MM.1S (cell line): ENCODE data around the gene MYO1E.

Experiments
- DNase-seq: peaks from one replicate; pipeline ENCODE4 v3.0.0-alpha.2; 2015
- H2AFZ ChIP-seq: fragments of 300-600 bp; sonication (generic); 2 replicates; pipeline ENCODE4 v1.6.0; 2016; ENCODE audit warnings: antibody characterized with exemption, low read length
- H3F3A ChIP-seq: fragments of 300-600 bp; sonication (generic); 2 replicates; pipeline ENCODE4 v1.6.1; 2016; ENCODE audit warnings: mild to moderate bottlenecking, antibody characterized with exemption, low read length, moderate library complexity, mixed read lengths; ENCODE audit not compliant: insufficient read depth
- H3K27ac ChIP-seq: fragments of 300-600 bp; sonication (generic); 2 replicates; pipeline ENCODE4 v1.5.1; 2016; ENCODE audit warnings: mild to moderate bottlenecking, low read length
- H3K27me3 ChIP-seq: fragments of 300-600 bp; sonication (generic); replicated peaks from 2 replicates; pipeline ENCODE4 v1.6.0; 2016; ENCODE audit warnings: low read length; ENCODE audit not compliant: insufficient read depth
- H3K36me3 ChIP-seq: fragments of 300-600 bp; sonication (generic); replicated peaks from 2 replicates; pipeline ENCODE4 v1.6.1; 2016; ENCODE audit warnings: mild to moderate bottlenecking, low read length, mixed read lengths; ENCODE audit not compliant: insufficient read depth
- H3K4me1 ChIP-seq: fragments of 300-600 bp; sonication (generic); 2 replicates; pipeline ENCODE4 v1.6.1; 2016; ENCODE audit warnings: low read length, mixed read lengths
- H3K4me2 ChIP-seq: fragments of 300-600 bp; sonication (generic); 2 replicates; pipeline ENCODE4 v1.6.0; 2016; ENCODE audit warnings: low read depth, low read length
- H3K4me3 ChIP-seq: fragments of 300-600 bp; sonication (generic); 2 replicates; pipeline ENCODE4 v1.5.1; 2016; ENCODE audit warnings: low read length, mixed read lengths
- H3K79me2 ChIP-seq: fragments of 300-600 bp; sonication (generic); 2 replicates; pipeline ENCODE4 v1.6.1; 2016; ENCODE audit warnings: mixed run types, low read length, mixed read lengths
- H3K9ac ChIP-seq: fragments of 300-600 bp; sonication (generic); 2 replicates; pipeline ENCODE4 v1.6.1; 2016; ENCODE audit warnings: low read length, mixed read lengths
- H3K9me2 ChIP-seq: fragments of 300-600 bp; sonication (generic); replicated peaks from 2 replicates; pipeline ENCODE4 v1.6.1; 2016; ENCODE audit warnings: mild to moderate bottlenecking, low read length, mixed read lengths; ENCODE audit not compliant: insufficient read depth
- H3K9me3 ChIP-seq: fragments of 300-600 bp; sonication (generic); replicated peaks from 2 replicates; pipeline ENCODE4 v1.6.1; 2016; ENCODE audit warnings: mild to moderate bottlenecking, low read length, mixed read lengths; ENCODE audit not compliant: insufficient read depth
- H4K20me1 ChIP-seq: fragments of 300-600 bp; sonication (generic); 2 replicates; pipeline ENCODE4 v1.6.1; 2016; ENCODE audit warnings: mild to moderate bottlenecking, low read length, moderate library complexity, mixed read lengths; ENCODE audit not compliant: insufficient read depth
- EZH2 ChIP-seq: fragments of 300-600 bp; sonication (generic); optimal IDR thresholded peaks from 2 replicates; pipeline ENCODE3; 2017; ENCODE audit warnings: low read depth, mild to moderate bottlenecking, antibody characterized with exemption, low read length, mixed read lengths
- EZH2phosphoT487 ChIP-seq: fragments of 300-600 bp; sonication (generic); IDR thresholded peaks from 2 replicates; pipeline ENCODE4 v1.6.1; 2018; ENCODE audit warnings: antibody characterized with exemption, low read length
- TF ChIP-seq, protein P1 (sequence below): fragments of 300-600 bp; sonication (generic); IDR thresholded peaks from 2 replicates; pipeline ENCODE4 v1.5.1; 2016; ENCODE audit warnings: antibody characterized with exemption, low read length, mixed read lengths

MYO1E gene

DNA sequence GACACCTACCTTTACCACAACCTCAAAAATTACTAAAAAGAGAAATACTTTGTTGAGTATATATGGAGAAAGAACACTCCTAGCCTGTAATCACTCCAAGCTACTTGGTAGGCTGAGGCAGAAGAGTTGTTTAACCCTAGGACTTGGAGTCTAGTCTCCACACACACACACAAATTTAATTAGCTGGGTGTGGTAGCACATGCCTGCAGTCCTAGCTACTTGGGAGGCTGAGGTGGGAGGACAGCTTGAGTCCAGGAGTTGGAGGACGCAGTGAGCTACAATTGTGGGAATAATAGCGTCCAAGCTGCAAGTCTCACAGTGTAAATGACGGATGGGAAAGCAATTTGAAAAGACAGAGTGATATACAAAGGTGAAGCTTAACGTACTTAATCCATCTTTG lies 115.5 kb downstream of the MYO1E start:
- H3K36me3 ChIP-seq: no peaks in the 10 kb centered on the region
- no peaks in the 10 kb centered on the region for H3K27me3 ChIP-seq
- no peaks in the 10 kb centered on the region for H3K9me3 ChIP-seq
- H3K27ac ChIP-seq: no peak overlapping the region
- no peak overlapping the region for H3K4me3 ChIP-seq
- DNase-seq: no peak
- H2AFZ ChIP-seq: no peak overlapping the region
- H3K4me1 ChIP-seq: no peaks in the 10 kb centered on the region
- H3K9ac ChIP-seq: no peak overlapping the region
- H3K4me2 ChIP-seq: no peak overlapping the region
- no peaks in the 10 kb centered on the region for H3K79me2 ChIP-seq
- TF ChIP-seq, protein P1, sequence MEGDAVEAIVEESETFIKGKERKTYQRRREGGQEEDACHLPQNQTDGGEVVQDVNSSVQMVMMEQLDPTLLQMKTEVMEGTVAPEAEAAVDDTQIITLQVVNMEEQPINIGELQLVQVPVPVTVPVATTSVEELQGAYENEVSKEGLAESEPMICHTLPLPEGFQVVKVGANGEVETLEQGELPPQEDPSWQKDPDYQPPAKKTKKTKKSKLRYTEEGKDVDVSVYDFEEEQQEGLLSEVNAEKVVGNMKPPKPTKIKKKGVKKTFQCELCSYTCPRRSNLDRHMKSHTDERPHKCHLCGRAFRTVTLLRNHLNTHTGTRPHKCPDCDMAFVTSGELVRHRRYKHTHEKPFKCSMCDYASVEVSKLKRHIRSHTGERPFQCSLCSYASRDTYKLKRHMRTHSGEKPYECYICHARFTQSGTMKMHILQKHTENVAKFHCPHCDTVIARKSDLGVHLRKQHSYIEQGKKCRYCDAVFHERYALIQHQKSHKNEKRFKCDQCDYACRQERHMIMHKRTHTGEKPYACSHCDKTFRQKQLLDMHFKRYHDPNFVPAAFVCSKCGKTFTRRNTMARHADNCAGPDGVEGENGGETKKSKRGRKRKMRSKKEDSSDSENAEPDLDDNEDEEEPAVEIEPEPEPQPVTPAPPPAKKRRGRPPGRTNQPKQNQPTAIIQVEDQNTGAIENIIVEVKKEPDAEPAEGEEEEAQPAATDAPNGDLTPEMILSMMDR: no peak
- H4K20me1 ChIP-seq: no peaks in the 10 kb centered on the region
- no peaks in the 10 kb centered on the region for H3F3A ChIP-seq
- H3K9me2 ChIP-seq: no peaks in the 10 kb centered on the region

DNA sequence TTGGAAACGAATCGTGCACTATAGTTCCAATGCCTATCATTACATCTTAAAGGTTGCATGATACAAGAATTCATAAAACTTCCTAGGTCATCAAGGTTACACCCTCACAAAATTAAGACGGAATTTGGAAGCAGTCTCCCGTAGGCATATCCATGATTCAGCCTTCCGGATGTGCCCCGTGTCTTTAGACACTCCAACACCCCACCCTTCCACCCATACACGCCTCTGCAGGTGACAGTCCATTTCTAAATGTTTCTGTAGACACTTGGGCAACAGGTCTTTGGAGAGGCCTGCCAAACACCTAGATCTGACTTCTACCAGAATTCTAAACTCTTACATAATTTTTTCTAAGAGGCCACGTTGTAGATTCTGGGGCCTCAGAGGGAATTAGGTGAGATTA lies 116.2 kb downstream of the MYO1E start:
- Histone ChIP-seq H3K9me3 (no peaks in the 10 kb centered on the region), H3K27ac (no peak overlapping the region), H2AFZ (no peak overlapping the region), H3K9ac (no peak overlapping the region), H3K4me3 (no peak overlapping the region), H3K4me1 (peaks cover 3% of the 10 kb centered on the region; the same call in 1 of the 2 replicates), H4K20me1 (no peaks in the 10 kb centered on the region), H3F3A (no peaks in the 10 kb centered on the region), H3K9me2 (no peaks in the 10 kb centered on the region), H3K36me3 (no peaks in the 10 kb centered on the region), H3K79me2 (no peaks in the 10 kb centered on the region), H3K27me3 (no peaks in the 10 kb centered on the region), H3K4me2 (no peak overlapping the region)
- TF ChIP-seq, protein P1: no peak
- TF ChIP-seq EZH2 (no peak), EZH2phosphoT487 (no peak)
- no peak for DNase-seq

DNA sequence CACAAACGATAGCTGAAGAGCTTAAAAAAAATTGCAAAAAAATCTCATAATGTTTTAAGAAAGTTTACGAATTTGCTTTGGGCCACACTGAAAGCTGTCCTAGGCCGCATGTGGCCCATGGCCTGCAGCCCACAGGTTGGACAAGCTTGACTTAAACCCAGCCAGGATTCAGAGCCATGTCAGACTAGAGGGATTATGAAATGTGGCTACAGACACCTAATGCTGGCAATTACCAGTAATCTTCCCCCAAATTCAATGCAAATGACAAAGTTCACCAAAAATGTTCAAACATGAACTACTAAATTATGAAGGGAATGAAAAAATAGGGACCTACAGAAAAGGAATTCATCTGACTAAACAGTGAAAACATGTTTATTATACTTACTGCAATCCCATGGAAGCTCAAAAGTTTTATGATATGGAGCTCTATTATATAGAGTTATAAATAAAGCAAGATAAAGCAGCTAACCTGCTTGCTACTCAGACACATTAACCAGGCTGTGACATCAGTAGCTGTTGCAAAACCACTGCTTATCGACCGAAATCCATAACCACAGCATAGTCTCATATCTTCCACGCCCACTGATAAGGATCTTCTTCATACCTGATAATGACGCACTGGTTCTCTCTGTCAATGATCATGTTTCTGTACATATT lies 116.9 kb downstream of the MYO1E start:
- Histone ChIP-seq H3F3A (no peaks in the 10 kb centered on the region), H3K27ac (no peak overlapping the region), H3K4me3 (no peak overlapping the region), H3K36me3 (no peaks in the 10 kb centered on the region), H3K9ac (no peak overlapping the region), H3K9me2 (no peaks in the 10 kb centered on the region), H3K4me1 (peaks cover 10% of the 10 kb centered on the region), H2AFZ (no peak overlapping the region), H3K4me2 (no peak overlapping the region), H3K79me2 (no peaks in the 10 kb centered on the region), H3K9me3 (no peaks in the 10 kb centered on the region), H3K27me3 (no peaks in the 10 kb centered on the region), H4K20me1 (no peaks in the 10 kb centered on the region)
- no peak for DNase-seq
- no peak for TF ChIP-seq EZH2
- TF ChIP-seq, protein P1: no peak
- no peak for TF ChIP-seq EZH2phosphoT487
